Measurements from ENCODE around the gene BCL10. TPM values are rescaled to one million over a fixed set of nuclear protein-coding genes. Genes with fewer than 3 reads are reported as not detected.

Gene BCL10
- polyA plus RNA-seq, 1 donor (not counting 4 experiments of a cell fraction or from before 2014, with no cell fraction given): 22.4 TPM

- no peak overlapping the region for H3K4me2 ChIP-seq (ENCODE audit: control insufficient read depth, extremely low read depth, insufficient read depth, low read depth, low read length)
- no peaks in the 10 kb centered on the region for H3K9me3 ChIP-seq (ENCODE audit: control insufficient read depth, low read depth, low read length)
- no peaks in the 10 kb centered on the region for H3K27me3 ChIP-seq (ENCODE audit: control insufficient read depth, extremely low read depth, insufficient read depth, low read length)
- no peak overlapping the region for H2AFZ ChIP-seq (ENCODE audit: control insufficient read depth, low read length)
- peaks cover 0 to 3% of the 10 kb centered on the region in 2 experiments for H3K36me3 ChIP-seq (ENCODE audit: control insufficient read depth in 2 of 2, extremely low read depth in 1 of 2, insufficient read depth in 2 of 2, low read length in 2 of 2)
- H3K4me3 ChIP-seq (ENCODE audit: control insufficient read depth in 2 of 3, extremely low read depth in 1 of 3, insufficient read depth in 2 of 3, low read depth in 1 of 3, low read length in 3 of 3): no peak overlapping the region
- H3K79me2 ChIP-seq (ENCODE audit: control insufficient read depth, insufficient read depth, low read length): no peaks in the 10 kb centered on the region
- no peak overlapping the region for H3K27ac ChIP-seq (ENCODE audit: control insufficient read depth, insufficient read depth, low read length)
- DNase-seq (ENCODE audit: low read depth, low spot score) (no peak), FAIRE-seq (peak; percentile 13)
- H3K4me1 ChIP-seq (ENCODE audit: control insufficient read depth, extremely low read depth, insufficient read depth, low read length): peaks cover 16% of the 10 kb centered on the region
- H3K9ac ChIP-seq (ENCODE audit: control insufficient read depth, extremely low read depth, insufficient read depth, low read length): no peak overlapping the region
- dilution Hi-C loops (cut with MboI; ENCODE audit: extremely low pct_ligation_motif_present, low sequenced_read_pairs): no loop called here
- H3K9me1 ChIP-seq (ENCODE audit: control insufficient read depth, extremely low read depth, insufficient read depth, low read length): no peaks in the 10 kb centered on the region
- no peak for TF ChIP-seq EZH2 (IDR thresholded peaks at IDR 0.05; ENCODE audit: low read length)
- TF ChIP-seq CTCF (optimal IDR thresholded peaks at IDR 0.05 in 1 of 3, IDR thresholded peaks at IDR 0.05 in 1 of 3, conservative IDR thresholded peaks at IDR 0.05 in 1 of 3; ENCODE audit: extremely low read depth in 1 of 3, insufficient read depth in 2 of 3, low read length in 3 of 3): no peak
- H4K20me1 ChIP-seq (ENCODE audit: control insufficient read depth, extremely low read depth, insufficient read depth, low read length): no peaks in the 10 kb centered on the region
These were observed 30.5 kb downstream of the BCL10 start for GRCh38 chr1:85245891-85246290.

DNA sequence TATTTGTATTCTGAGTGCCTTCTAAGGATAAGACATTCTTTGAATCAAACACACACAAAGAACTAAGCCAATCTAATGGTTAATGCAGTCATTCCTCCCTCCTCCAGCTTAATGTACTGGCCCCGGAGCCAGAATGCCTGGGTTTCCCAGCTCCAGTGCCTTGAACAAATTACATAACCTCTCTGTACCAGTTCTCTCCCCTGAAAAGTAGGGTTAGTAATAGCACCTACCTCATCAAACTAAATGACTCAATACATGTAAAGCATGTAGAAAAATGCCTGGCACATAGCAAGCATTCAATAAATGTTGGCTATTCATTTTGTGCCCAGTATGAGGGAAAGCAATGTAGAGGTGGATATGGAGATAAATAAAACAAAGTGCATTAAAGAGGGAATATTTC is 31.0 kb downstream of the BCL10 start:
- H3K9ac ChIP-seq (ENCODE audit: control insufficient read depth, extremely low read depth, insufficient read depth, low read length): no peak overlapping the region
- H3K4me2 ChIP-seq (ENCODE audit: control insufficient read depth, extremely low read depth, insufficient read depth, low read depth, low read length): no peak overlapping the region
- FAIRE-seq (no peak), DNase-seq (ENCODE audit: low read depth, low spot score) (no peak)
- peaks cover 0 to 3% of the 10 kb centered on the region in 2 experiments for H3K36me3 ChIP-seq (ENCODE audit: control insufficient read depth in 2 of 2, extremely low read depth in 1 of 2, insufficient read depth in 2 of 2, low read length in 2 of 2)
- H3K4me3 ChIP-seq (ENCODE audit: control insufficient read depth in 2 of 3, extremely low read depth in 1 of 3, insufficient read depth in 2 of 3, low read depth in 1 of 3, low read length in 3 of 3): no peak overlapping the region
- no peaks in the 10 kb centered on the region for H4K20me1 ChIP-seq (ENCODE audit: control insufficient read depth, extremely low read depth, insufficient read depth, low read length)
- H3K9me1 ChIP-seq (ENCODE audit: control insufficient read depth, extremely low read depth, insufficient read depth, low read length): no peaks in the 10 kb centered on the region
- peaks cover 16% of the 10 kb centered on the region for H3K4me1 ChIP-seq (ENCODE audit: control insufficient read depth, extremely low read depth, insufficient read depth, low read length)
- no peaks in the 10 kb centered on the region for H3K9me3 ChIP-seq (ENCODE audit: control insufficient read depth, low read depth, low read length)
- no peak overlapping the region for H2AFZ ChIP-seq (ENCODE audit: control insufficient read depth, low read length)
- no peaks in the 10 kb centered on the region for H3K79me2 ChIP-seq (ENCODE audit: control insufficient read depth, insufficient read depth, low read length)
- TF ChIP-seq EZH2 (IDR thresholded peaks at IDR 0.05; ENCODE audit: low read length) (no peak), CTCF (optimal IDR thresholded peaks at IDR 0.05 in 1 of 3, IDR thresholded peaks at IDR 0.05 in 1 of 3, conservative IDR thresholded peaks at IDR 0.05 in 1 of 3; ENCODE audit: extremely low read depth in 1 of 3, insufficient read depth in 2 of 3, low read length in 3 of 3) (no peak)
- H3K27ac ChIP-seq (ENCODE audit: control insufficient read depth, insufficient read depth, low read length): no peak overlapping the region
- H3K27me3 ChIP-seq (ENCODE audit: control insufficient read depth, extremely low read depth, insufficient read depth, low read length): no peaks in the 10 kb centered on the region
- dilution Hi-C loops (cut with MboI; ENCODE audit: extremely low pct_ligation_motif_present, low sequenced_read_pairs): no loop called here

Data from keratinocyte (primary cell).